ENCODE measurements around the gene CSNK1A1.

GRCh38 chr5:149599375-149599774 lies 48.1 kb upstream of the CSNK1A1 start:
- TF ChIP-seq CTCF (conservative IDR thresholded peaks at IDR 0.05; ENCODE audit: low read depth, low read length) (no peak), EZH2 (IDR thresholded peaks at IDR 0.05; ENCODE audit: borderline replicate concordance, low read depth, low read length, poor library complexity, severe bottlenecking) (no peak)

Measured in A673 (cell line).